Sciatic nerve (tissue), 2 donors: Measurements from ENCODE around the gene NAA50. TPM values are rescaled to one million over a fixed set of nuclear protein-coding genes. Genes with fewer than 3 reads are reported as not detected.
A peak's percentile ranks its signal among the peaks of the same experiment; 100 is the strongest.

ENCODE experiments used
- ATAC-seq: fragments of 200-7000 bp; cut with Tn5 transposase; one replicate; pipeline ENCODE4 v1.9.1; 2020; ENCODE audit warnings: mild to moderate bottlenecking, moderate library complexity
- DNase-seq: peaks from one replicate; pipeline ENCODE4 v3.0.0-alpha.2; 2020; ENCODE audit warnings: low spot score
- intact Hi-C: fragments of 100-400 bp; cut with DNase I; formaldehyde crosslinking; loops from one replicate; pipeline ENCODE4 v1.14.2; 2022
- total RNA-seq: library from RNA; stranded (reverse); fragmentation: NEBNext Ultra II Directional; extraction: Animal tissue kit (Norgen Biotek cat#: 25700); gene quantifications from one replicate; pipeline ENCODE4 v1.2.1, GENCODE V29; 2021
- donor health status: DM: no; HTN: no; CAD: no.
- donor health status: DM: no; HTN: no; CAD: no.

NAA50 gene
- total RNA-seq, 1 donor from 2014 or later = 75.7 TPM

- ATAC-seq (peak; percentile 99), DNase-seq (peak; percentile 99)
- intact Hi-C loops = no loop called here
These were observed 49.2 kb downstream of the NAA50 start for GRCh38 chr3:113696658-113697499.

GRCh38 chr3:113695786-113696645 is 50.0 kb downstream of the NAA50 start, which contains the start of gene USF3:
USF3 (minus strand) TSS chr3:113696642; CDS start chr3:113674878, 21,764 bp downstream.
- intact Hi-C loops = no loop called here
- DNase-seq = peak; percentile 89
- ATAC-seq = peak; percentile 66

GRCh38 chr3:113695431-113695785 is 50.6 kb downstream of the NAA50 start:
- DNase-seq (no peak), ATAC-seq (no peak)
- intact Hi-C loops = no loop called here

GRCh38 chr3:113690482-113690881 is 55.6 kb downstream of the NAA50 start:
- DNase-seq (no peak), ATAC-seq (no peak)
- intact Hi-C loops = no loop called here

GRCh38 chr3:113685956-113686721 is 59.9 kb downstream of the NAA50 start:
- ATAC-seq (peak; percentile 95), DNase-seq (no peak)
- intact Hi-C loops = no loop called here

GRCh38 chr3:113685124-113685523 is 60.9 kb downstream of the NAA50 start:
- no peak for DNase-seq
- no peak for ATAC-seq
- intact Hi-C loops = no loop called here

GRCh38 chr3:113684271-113684819 is 61.7 kb downstream of the NAA50 start:
- ATAC-seq (no peak), DNase-seq (no peak)
- intact Hi-C loops = no loop called here

- intact Hi-C loops = no loop called here
These were observed 67.3 kb downstream of the NAA50 start for GRCh38 chr3:113678773-113679172.

GRCh38 chr3:113677737-113678136 is 68.3 kb downstream of the NAA50 start:
- intact Hi-C loops = no loop called here
- DNase-seq (no peak), ATAC-seq (no peak)

More at GRCh38 chr3:113678773-113679172, 67.3 kb downstream of the NAA50 start:
- ATAC-seq (no peak), DNase-seq (no peak)

- intact Hi-C loops = no loop called here
- no peak for ATAC-seq
- DNase-seq = no peak
These were observed 69.8 kb downstream of the NAA50 start for GRCh38 chr3:113676261-113676660.

- ATAC-seq = no peak
These were observed 72.5 kb downstream of the NAA50 start for GRCh38 chr3:113673593-113673992.

GRCh38 chr3:113668015-113668414 is 78.0 kb downstream of the NAA50 start:
- DNase-seq = no peak
- peak; percentile 44 for ATAC-seq
- intact Hi-C loops = no loop called here

More at GRCh38 chr3:113673593-113673992, 72.5 kb downstream of the NAA50 start:
- intact Hi-C loops = no loop called here
- DNase-seq = no peak

Other genes starting within 250 kb of the NAA50 start
- 24.9 TPM for gene SPICE1, start 231.1 kb downstream of the NAA50 start, total RNA-seq
- 4.5 TPM for gene SIDT1, start 213.7 kb downstream of the NAA50 start, total RNA-seq
- 21.6 TPM for gene USF3, start 49.6 kb downstream of the NAA50 start, total RNA-seq
- gene ATP6V1A, start 786 bp upstream of the NAA50 start, total RNA-seq = 48.6 TPM
- 3.0 TPM for gene GRAMD1C, start 92.5 kb upstream of the NAA50 start, total RNA-seq
- 9.6 TPM for gene ZDHHC23, start 201.8 kb upstream of the NAA50 start, total RNA-seq